GM12878 (cell line): Measurements from ENCODE around the gene COQ4. TPM values are rescaled to one million over a fixed set of nuclear protein-coding genes. Genes with fewer than 3 reads are reported as not detected.

Source experiments
- ATAC-seq: fragments of 200-7000 bp; cut with Tn5 transposase; 3 replicates; pipeline ENCODE4 v1.9.1; 2020; ENCODE audit warnings: mild to moderate bottlenecking, moderate library complexity
- BruUV-seq: library from RNA; stranded (reverse); fragments of 400-500 nt; replicated peaks from 2 replicates; lab custom pipeline; 2021; lab: Mats Ljungman, UMichigan
- CTCF ChIA-PET: fragments of 300-600 bp; sonication (Branson Sonifier 250); formaldehyde crosslinking; extraction: SDS; loops from one replicate; lab custom pipeline; 2021; ENCODE audit warnings: inconsistent platforms; lab: Yijun Ruan, JAX
- POLR2A ChIA-PET: fragments of 350-600 bp; formaldehyde crosslinking; extraction: SDS; loops from one replicate; lab custom pipeline; 2021; ENCODE audit warnings: inconsistent platforms; lab: Charles Lee
- RAD21 ChIA-PET: fragments of 300-600 bp; sonication (Branson Sonifier 250); formaldehyde crosslinking; loops from one replicate; lab custom pipeline; 2023; ENCODE audit warnings: antibody characterized with exemption; ENCODE audit not compliant: unreplicated experiment; lab: Charles Lee
- SMC1A ChIA-PET: fragments of 300-600 bp; sonication (Branson Sonifier 250); formaldehyde crosslinking; loops from one replicate; lab custom pipeline; 2023; ENCODE audit not compliant: unreplicated experiment, uncharacterized antibody; lab: Charles Lee
- DNase-seq: peaks from one replicate; pipeline ENCODE4 v3.0.0-alpha.2; 2011; ENCODE audit warnings: low read depth, low spot score
- FAIRE-seq: peaks from 3 replicates; lab custom pipeline; 2011; peaks lifted over from hg19 to GRCh38; lab: Jason Lieb, UNC
- H2AFZ ChIP-seq: 2 replicates; pipeline ENCODE4 v1.6.0; 2011; ENCODE audit warnings: low read depth, low read length, control low read depth; ENCODE audit not compliant: control insufficient read depth
- H3K27ac ChIP-seq: 2 replicates; pipeline ENCODE4 v1.5.1; 2011; ENCODE audit warnings: control low read depth; ENCODE audit not compliant: control insufficient read depth, insufficient read depth
- H3K27me3 ChIP-seq, 2 experiments: replicated peaks in 1 of 2; 2 replicates each; pipeline versions ENCODE4 v1.6.0 to v1.6.1; 2011; ENCODE audit warnings: low read length in 1 of 2; ENCODE audit not compliant: control insufficient read depth in 2 of 2, insufficient read depth in 2 of 2
- H3K36me3 ChIP-seq, 2 experiments: 2 replicates each; pipeline ENCODE4 v1.5.1; 2011; ENCODE audit warnings: low read length in 1 of 2; ENCODE audit not compliant: control insufficient read depth in 2 of 2, insufficient read depth in 2 of 2
- H3K4me1 ChIP-seq: 2 replicates; pipeline ENCODE4 v1.6.1; 2011; ENCODE audit warnings: mild to moderate bottlenecking, low read length, moderate library complexity, mixed read lengths; ENCODE audit not compliant: control insufficient read depth, insufficient read depth
- H3K4me2 ChIP-seq: 2 replicates; pipeline ENCODE4 v1.6.0; 2011; ENCODE audit warnings: control low read depth; ENCODE audit not compliant: control insufficient read depth, insufficient read depth
- H3K4me3 ChIP-seq: fragments of 200-600 bp; sonication (generic); 2 replicates; pipeline ENCODE4 v1.5.1; 2016
- H3K79me2 ChIP-seq: 2 replicates; pipeline ENCODE4 v1.6.0; 2011; ENCODE audit warnings: low read length; ENCODE audit not compliant: control insufficient read depth, insufficient read depth
- H3K9ac ChIP-seq: 2 replicates; pipeline ENCODE4 v1.8.0; 2011; ENCODE audit warnings: low read length, control low read depth, mixed read lengths; ENCODE audit not compliant: control insufficient read depth, insufficient read depth
- H3K9me3 ChIP-seq: replicated peaks from 3 replicates; pipeline ENCODE4 v1.5.1; 2011; ENCODE audit warnings: mild to moderate bottlenecking, low read length; ENCODE audit not compliant: control insufficient read depth, insufficient read depth
- H4K20me1 ChIP-seq: 2 replicates; pipeline ENCODE4 v1.6.0; 2011; ENCODE audit not compliant: control insufficient read depth, insufficient read depth
- BCL11A ChIP-seq: IDR thresholded peaks from 2 replicates; pipeline ENCODE4 v1.6.1; 2011; ENCODE audit warnings: low read depth, low read length
- CHD2 ChIP-seq: IDR thresholded peaks from 2 replicates; pipeline ENCODE4 v1.6.1; 2011; ENCODE audit warnings: low read depth, low read length, improper control_type of control experiment, borderline replicate concordance
- CREM ChIP-seq: IDR thresholded peaks from 2 replicates; pipeline ENCODE4 v1.6.1; 2014; ENCODE audit warnings: antibody characterized with exemption, low read depth
- FOS ChIP-seq: IDR thresholded peaks from 3 replicates; pipeline ENCODE4 v1.6.1; 2011; ENCODE audit warnings: borderline replicate concordance; ENCODE audit not compliant: insufficient read length; ENCODE audit errors: extremely low read depth
- FOXK2 ChIP-seq: fragments of 450-650 bp; IDR thresholded peaks from 2 replicates; pipeline ENCODE4 v1.6.1; 2017; ENCODE audit warnings: mild to moderate bottlenecking, moderate library complexity
- GABPA ChIP-seq: IDR thresholded peaks from 2 replicates; pipeline ENCODE4 v1.6.1; 2014; ENCODE audit warnings: antibody characterized with exemption, low read depth, mild to moderate bottlenecking, inconsistent platforms
- LARP7 ChIP-seq: fragments of 450-650 bp; IDR thresholded peaks from 2 replicates; pipeline ENCODE4 v1.6.1; 2017; ENCODE audit warnings: mild to moderate bottlenecking
- MYB ChIP-seq: fragments of 150-350 bp; IDR thresholded peaks from 2 replicates; pipeline ENCODE4 v1.6.1; 2014; ENCODE audit warnings: mild to moderate bottlenecking, low read depth, low read length, borderline replicate concordance
- NR2C2 ChIP-seq: IDR thresholded peaks from 2 replicates; pipeline ENCODE4 v1.6.1; 2011; ENCODE audit warnings: borderline replicate concordance, low read depth; ENCODE audit not compliant: control insufficient read depth, insufficient read length
- NRF1 ChIP-seq: conservative IDR thresholded peaks from 2 replicates; pipeline ENCODE4 v1.6.1; 2011; ENCODE audit warnings: mild to moderate bottlenecking, low read depth, low read length, improper control_type of control experiment
- PBX3 ChIP-seq: IDR thresholded peaks from 2 replicates; pipeline ENCODE4 v1.6.1; 2011; ENCODE audit warnings: mild to moderate bottlenecking, low read depth, low read length, moderate library complexity; ENCODE audit not compliant: insufficient replicate concordance
- POLR2AphosphoS5 ChIP-seq: IDR thresholded peaks from 2 replicates; pipeline ENCODE4 v1.6.1; 2011; ENCODE audit warnings: mild to moderate bottlenecking, low read length, inconsistent platforms
- RAD51 ChIP-seq: fragments of 450-650 bp; IDR thresholded peaks from 2 replicates; pipeline ENCODE4 v1.6.1; 2016; ENCODE audit warnings: moderate library complexity, mild to moderate bottlenecking, inconsistent platforms
- ZNF24 ChIP-seq: fragments of 450-650 bp; IDR thresholded peaks from 2 replicates; pipeline ENCODE4 v1.6.1; 2017; ENCODE audit warnings: antibody characterized with exemption, mild to moderate bottlenecking
- ZNF274 ChIP-seq: IDR thresholded peaks from one replicate; pipeline ENCODE4 v1.8.0; 2011; ENCODE audit not compliant: insufficient read length, insufficient read depth
- WGBS: methylation state at CpG from one replicate; pipeline ENCODE4 v1.1.6; 2016; ENCODE audit warnings: low lambda C conversion rate; ENCODE audit not compliant: insufficient replicate concordance, insufficient coverage; ENCODE audit errors: missing lambda C conversion rate; 5-methylcytosine and 5-hydroxymethylcytosine counted together
- in situ Hi-C: fragments of 300-500 bp; cut with MboI; formaldehyde crosslinking; loops from 9 replicates; pipeline ENCODE4 v1.14.3; 2018; ENCODE audit warnings: mixed read lengths
- intact Hi-C: fragments of 100-400 bp; cut with micrococcal nuclease; formaldehyde crosslinking; loops from one replicate; pipeline ENCODE4 v1.14.2; 2022; ENCODE audit not compliant: unreplicated experiment
- polyA plus RNA-seq, 11 experiments: library from polyadenylated mRNA; depleted of rRNA in 4 of 11; unstranded in 6 of 11; stranded (reverse) in 5 of 11; fragments of >200 nt; fragmentation: Nextera tagmentation in 4 of 11; fragmentation: Illumina TruSeq in 1 of 11; extraction: Ambion mirVana in 4 of 11; extraction: Trizol in 1 of 11; gene quantifications; 1 replicate in 1 of 11; 2 replicates in 10 of 11; pipeline versions ENCODE4 v1.2.1 to v1.2.3, GENCODE V29; 2011 to 2016; ENCODE audit warnings: inconsistent platforms in 2 of 11, missing spikeins in 2 of 11, low read depth in 1 of 11
- total RNA-seq, 4 experiments: library from RNA; depleted of rRNA in 3 of 4; stranded (reverse); fragments of >200 nt in 3 of 4; fragmentation: Illumina TruSeq in 1 of 4; extraction: Trizol in 1 of 4; gene quantifications; 2 replicates each; pipeline versions ENCODE4 v1.2.1 to v1.2.3, GENCODE V29; 2013 to 2021
- TF ChIP-seq, protein P1 (sequence below): fragments of 450-650 bp; IDR thresholded peaks from 2 replicates; pipeline ENCODE4 v1.6.1; 2017; ENCODE audit warnings: mild to moderate bottlenecking, low read depth, inconsistent platforms; ENCODE audit not compliant: poor library complexity, severe bottlenecking

Gene COQ4
- total and polyA plus RNA-seq, 10 of the 15 experiments (the other 5 are each of a cell fraction or from before 2014, with no cell fraction given): 3.8 to 64.1 (median 38.6) TPM

DNA sequence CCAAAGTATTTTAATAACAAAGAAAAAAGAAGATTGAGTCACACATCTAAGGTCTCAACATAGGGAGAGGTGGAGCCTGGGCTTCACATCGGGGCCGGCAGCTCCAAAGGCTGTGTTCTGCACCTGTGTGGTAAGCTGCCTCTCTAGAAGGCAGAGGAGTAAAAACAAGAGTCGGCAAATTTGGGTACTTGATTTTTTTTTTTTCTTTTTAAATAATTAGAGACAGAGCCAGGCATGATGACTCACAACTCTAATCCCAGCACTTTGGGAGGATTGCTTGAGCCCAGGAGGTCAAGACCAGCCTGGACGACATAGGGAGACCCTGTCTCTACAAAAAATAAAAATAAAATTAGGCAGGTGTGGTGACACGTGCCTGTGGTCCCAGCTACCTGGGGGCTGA lies 53.2 kb downstream of the COQ4 start:
- ATAC-seq (no peak), DNase-seq (no peak), FAIRE-seq (no peak)
- Histone ChIP-seq H3K4me3 (no peak overlapping the region), H3K9me3 (no peaks in the 10 kb centered on the region), H4K20me1 (no peaks in the 10 kb centered on the region), H3K79me2 (peaks cover 33% of the 10 kb centered on the region), H3K4me2 (no peak overlapping the region), H3K4me1 (no peaks in the 10 kb centered on the region), H3K27me3 (no peaks in the 10 kb centered on the region), H3K36me3 (peaks cover 0 to 10% of the 10 kb centered on the region in 2 experiments; a peak in 1 of 4 replicates), H3K9ac (no peak overlapping the region), H2AFZ (no peak overlapping the region), H3K27ac (no peak overlapping the region)
- WGBS: 72% methylated on average over 5 of the region's 5 CpGs
- intact Hi-C loops: no loop called here
- POLR2A ChIA-PET: no interaction called here
- in situ Hi-C loops: no loop called here
- RAD21 ChIA-PET: no interaction called here
- CTCF ChIA-PET: interaction anchor here (0.7 to 1.9 kb wide), 2 partner anchors 13 to 433 kb away, joined by 4 to 5 read pairs; no protein-coding TSS in a partner anchor
- no TSS peak for BruUV-seq
- SMC1A ChIA-PET: no interaction called here
- no peak for TF ChIP-seq FOS
- TF ChIP-seq ZNF24: no peak
- TF ChIP-seq NRF1: no peak
- TF ChIP-seq MYB: no peak
- TF ChIP-seq POLR2AphosphoS5: no peak
- TF ChIP-seq LARP7: no peak
- no peak for TF ChIP-seq BCL11A
- TF ChIP-seq CREM: no peak
- no peak for TF ChIP-seq CHD2

DNA sequence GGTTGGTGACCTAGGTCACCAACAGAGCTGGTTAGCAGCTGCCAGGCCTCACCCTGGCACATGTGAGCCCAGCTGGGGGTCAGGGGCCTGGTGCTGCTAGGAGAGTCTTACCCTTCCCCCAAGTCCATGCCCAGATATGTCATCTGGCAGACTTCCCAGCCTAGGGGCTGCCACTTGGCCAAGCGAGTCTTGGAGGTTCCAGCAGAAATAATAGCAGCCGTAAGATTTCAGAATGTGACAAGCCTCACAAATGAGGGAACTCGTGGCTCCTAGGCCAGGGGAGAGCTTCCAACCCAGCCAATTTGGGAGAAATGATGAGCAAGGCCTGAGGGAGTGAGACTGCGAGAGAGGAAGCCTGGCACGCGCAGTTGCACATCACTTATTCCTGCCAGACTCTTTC lies 59.6 kb downstream of the COQ4 start:
- H3K27me3 ChIP-seq: no peaks in the 10 kb centered on the region
- H3K9ac ChIP-seq: no peak overlapping the region
- 87% methylated on average over 6 of the region's 6 CpGs for WGBS
- H2AFZ ChIP-seq: no peak overlapping the region
- no peak overlapping the region for H3K4me2 ChIP-seq
- H3K27ac ChIP-seq: no peak overlapping the region
- FAIRE-seq (no peak), DNase-seq (no peak), ATAC-seq (no peak)
- peaks cover 7 to 21% of the 10 kb centered on the region in 2 experiments for H3K36me3 ChIP-seq
- ChIA-PET POLR2A (no interaction called here), CTCF (no interaction called here), RAD21 (no interaction called here), SMC1A (interaction anchor here (2.1 kb wide), 1 partner anchor 20 kb away, joined by 4 read pairs; no protein-coding TSS in a partner anchor)
- no peaks in the 10 kb centered on the region for H3K9me3 ChIP-seq
- in situ Hi-C loops (no loop called here), intact Hi-C loops (no loop called here)
- no peak overlapping the region for H3K4me3 ChIP-seq
- H3K79me2 ChIP-seq: no peaks in the 10 kb centered on the region
- no peaks in the 10 kb centered on the region for H4K20me1 ChIP-seq
- H3K4me1 ChIP-seq: no peaks in the 10 kb centered on the region
- BruUV-seq: TSS peak; percentile 10
- TF ChIP-seq PBX3 (no peak), GABPA (no peak), NR2C2 (no peak), RAD51 (no peak), POLR2AphosphoS5 (no peak), ZNF274 (no peak), FOXK2 (no peak)
- TF ChIP-seq, protein P1, sequence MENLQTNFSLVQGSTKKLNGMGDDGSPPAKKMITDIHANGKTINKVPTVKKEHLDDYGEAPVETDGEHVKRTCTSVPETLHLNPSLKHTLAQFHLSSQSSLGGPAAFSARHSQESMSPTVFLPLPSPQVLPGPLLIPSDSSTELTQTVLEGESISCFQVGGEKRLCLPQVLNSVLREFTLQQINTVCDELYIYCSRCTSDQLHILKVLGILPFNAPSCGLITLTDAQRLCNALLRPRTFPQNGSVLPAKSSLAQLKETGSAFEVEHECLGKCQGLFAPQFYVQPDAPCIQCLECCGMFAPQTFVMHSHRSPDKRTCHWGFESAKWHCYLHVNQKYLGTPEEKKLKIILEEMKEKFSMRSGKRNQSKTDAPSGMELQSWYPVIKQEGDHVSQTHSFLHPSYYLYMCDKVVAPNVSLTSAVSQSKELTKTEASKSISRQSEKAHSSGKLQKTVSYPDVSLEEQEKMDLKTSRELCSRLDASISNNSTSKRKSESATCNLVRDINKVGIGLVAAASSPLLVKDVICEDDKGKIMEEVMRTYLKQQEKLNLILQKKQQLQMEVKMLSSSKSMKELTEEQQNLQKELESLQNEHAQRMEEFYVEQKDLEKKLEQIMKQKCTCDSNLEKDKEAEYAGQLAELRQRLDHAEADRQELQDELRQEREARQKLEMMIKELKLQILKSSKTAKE: no peak
